Measurements from ENCODE around the gene MAGEA11.
"Not testable (repeated sequence)": the region's sequence is repeated elsewhere in the genome, so short reads cannot be mapped to it uniquely, and the experiment has no call there.

The MAGEA11 gene, protein sequence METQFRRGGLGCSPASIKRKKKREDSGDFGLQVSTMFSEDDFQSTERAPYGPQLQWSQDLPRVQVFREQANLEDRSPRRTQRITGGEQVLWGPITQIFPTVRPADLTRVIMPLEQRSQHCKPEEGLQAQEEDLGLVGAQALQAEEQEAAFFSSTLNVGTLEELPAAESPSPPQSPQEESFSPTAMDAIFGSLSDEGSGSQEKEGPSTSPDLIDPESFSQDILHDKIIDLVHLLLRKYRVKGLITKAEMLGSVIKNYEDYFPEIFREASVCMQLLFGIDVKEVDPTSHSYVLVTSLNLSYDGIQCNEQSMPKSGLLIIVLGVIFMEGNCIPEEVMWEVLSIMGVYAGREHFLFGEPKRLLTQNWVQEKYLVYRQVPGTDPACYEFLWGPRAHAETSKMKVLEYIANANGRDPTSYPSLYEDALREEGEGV

DNA sequence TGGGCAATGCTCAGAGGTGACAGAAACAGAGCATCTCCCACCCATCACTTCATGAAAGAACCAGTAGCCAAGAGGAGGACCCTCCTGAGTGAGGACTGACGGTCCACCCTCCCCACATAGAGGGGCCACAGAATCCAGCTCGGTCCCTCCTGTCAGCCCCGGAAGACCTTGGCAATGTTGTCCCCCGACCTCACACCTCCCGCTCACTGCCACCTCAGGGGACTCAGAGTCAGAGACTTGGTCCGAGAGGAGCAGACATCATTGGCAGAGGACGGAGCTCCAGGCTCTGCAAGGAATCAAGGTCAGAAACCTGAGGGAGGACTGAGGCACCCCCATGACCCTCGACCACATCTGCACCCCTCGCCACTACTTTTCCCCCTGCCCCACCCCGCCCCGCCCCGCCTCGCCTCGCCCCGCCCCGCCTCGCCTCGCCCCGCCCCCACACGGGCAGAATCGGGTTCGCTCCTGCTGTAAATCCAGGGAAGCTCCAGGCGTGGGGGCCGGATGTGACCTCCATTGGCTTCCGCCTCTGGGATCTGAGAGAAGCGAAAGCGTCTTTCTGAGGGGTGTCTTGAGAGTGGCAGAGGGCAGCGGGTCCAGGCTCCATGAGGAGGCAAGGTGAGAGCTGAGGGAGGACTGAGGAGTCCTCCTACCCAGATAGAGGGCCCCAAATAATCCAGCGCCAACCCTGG is at the start of gene MAGEA11:
Gene MAGEA11, plus strand, starts transcription at position 516 of the 692 bp plus-strand sequence. CDS start 1,100 bp downstream, outside the sequence.
- no peak for DNase-seq (ENCODE audit: low read depth, low spot score)

DNA sequence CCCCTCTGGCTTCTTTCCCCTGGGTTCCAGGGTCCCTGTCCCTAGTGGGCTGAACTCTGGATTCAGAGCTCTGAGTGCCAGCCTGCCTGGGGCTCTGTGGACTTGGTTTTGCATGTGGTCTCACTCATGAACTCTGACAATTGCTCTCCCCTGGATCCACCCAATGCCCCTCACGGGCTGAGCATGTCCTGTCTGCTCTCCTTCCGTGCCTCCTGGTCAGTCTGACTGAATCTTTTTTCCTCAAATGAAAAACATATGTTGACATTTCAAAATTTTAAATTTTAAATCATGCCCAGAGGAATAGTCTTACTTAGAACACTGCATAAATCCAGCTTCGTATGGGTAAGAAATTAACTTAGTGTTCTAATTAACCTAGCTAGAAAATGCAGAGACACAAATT is 36.8 kb upstream of the MAGEA11 start:
- DNase-seq (ENCODE audit: low read depth, low spot score), result not testable (repeated sequence)

DNA sequence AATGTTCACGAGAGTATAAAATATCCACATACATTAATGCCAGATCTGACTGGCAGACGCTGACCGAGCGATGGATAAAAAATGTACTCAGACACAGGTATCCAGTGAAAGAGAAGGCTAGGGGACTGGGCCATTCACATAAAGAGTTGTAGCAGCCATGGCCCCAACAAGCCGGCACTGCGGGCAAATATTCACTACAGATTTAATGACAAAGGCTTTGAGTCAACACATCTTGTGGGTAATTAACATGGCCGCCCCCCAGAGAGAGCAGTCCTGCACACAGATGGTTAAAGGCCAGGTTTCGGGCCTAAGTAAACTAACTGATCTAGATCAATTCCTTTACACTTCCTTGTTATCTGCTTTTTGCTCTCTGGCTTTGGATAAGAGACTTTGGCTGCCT is 36.3 kb upstream of the MAGEA11 start:
- DNase-seq (ENCODE audit: low read depth, low spot score), result not testable (repeated sequence)

DNA sequence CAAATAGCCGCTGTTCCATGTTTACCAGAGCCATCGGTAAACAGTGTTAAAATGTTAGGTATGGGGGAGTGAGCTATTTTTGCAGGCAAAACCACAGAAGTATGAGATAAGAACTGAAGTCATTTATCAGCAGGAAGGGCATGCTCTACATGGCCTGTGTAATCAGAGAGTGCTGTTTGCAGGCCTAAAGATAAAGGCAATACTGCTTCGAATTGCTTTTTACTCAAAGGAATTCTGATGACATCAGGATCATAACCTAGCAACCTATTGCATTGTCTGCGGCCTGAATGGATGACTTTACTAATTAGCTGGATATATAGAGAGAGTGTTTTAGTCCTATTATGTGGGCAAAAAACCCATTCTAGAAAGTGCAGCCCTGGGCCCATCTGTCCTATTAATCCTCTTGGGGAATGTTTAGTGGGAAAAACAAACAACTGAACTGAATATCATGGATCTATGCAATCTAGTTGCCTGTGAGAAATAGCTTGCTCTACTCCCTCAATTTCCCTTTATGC is 32.6 kb upstream of the MAGEA11 start:
- not testable (repeated sequence) for DNase-seq (ENCODE audit: low read depth, low spot score)

DNA sequence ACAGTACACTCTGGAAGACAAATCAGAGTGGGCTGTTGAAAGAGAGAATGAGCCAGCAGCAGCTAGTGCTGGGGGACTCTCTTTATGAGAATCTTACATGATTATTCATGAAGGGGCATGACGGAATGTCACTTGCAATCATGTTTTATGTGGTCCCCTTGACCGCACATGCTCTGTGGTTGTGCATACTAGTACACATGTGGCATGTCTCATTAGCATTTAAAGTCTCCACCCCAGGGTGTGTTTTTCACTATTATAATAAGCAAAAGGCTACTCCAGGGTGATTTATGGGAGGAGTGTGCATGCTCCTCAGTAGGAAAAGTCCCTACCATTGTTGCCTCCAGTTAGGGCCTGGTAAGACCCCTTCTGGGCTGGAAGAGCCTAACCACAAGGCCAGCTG is 30.7 kb upstream of the MAGEA11 start:
- DNase-seq (ENCODE audit: low read depth, low spot score), result no peak

DNA sequence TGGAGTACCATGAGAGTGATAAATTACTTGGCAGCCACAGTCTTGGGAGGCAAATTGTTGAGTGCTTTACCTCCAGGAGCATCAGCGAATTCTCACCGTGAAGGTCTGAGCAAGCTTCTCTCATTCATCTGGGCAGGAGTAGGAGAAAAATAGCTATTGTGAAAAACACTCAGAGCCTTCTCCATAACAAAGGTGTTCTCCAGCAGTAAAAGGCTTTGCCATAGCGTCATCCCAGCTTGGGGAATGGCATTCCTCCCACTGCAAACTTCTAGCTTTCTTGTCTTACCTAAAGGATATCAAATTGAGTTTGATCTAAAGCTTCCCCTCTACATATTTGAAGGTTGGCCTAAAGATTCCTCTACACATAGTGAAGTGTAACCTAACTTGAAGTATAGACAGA is 29.8 kb upstream of the MAGEA11 start:
- peak; percentile 76 for DNase-seq (ENCODE audit: low read depth, low spot score)

DNA sequence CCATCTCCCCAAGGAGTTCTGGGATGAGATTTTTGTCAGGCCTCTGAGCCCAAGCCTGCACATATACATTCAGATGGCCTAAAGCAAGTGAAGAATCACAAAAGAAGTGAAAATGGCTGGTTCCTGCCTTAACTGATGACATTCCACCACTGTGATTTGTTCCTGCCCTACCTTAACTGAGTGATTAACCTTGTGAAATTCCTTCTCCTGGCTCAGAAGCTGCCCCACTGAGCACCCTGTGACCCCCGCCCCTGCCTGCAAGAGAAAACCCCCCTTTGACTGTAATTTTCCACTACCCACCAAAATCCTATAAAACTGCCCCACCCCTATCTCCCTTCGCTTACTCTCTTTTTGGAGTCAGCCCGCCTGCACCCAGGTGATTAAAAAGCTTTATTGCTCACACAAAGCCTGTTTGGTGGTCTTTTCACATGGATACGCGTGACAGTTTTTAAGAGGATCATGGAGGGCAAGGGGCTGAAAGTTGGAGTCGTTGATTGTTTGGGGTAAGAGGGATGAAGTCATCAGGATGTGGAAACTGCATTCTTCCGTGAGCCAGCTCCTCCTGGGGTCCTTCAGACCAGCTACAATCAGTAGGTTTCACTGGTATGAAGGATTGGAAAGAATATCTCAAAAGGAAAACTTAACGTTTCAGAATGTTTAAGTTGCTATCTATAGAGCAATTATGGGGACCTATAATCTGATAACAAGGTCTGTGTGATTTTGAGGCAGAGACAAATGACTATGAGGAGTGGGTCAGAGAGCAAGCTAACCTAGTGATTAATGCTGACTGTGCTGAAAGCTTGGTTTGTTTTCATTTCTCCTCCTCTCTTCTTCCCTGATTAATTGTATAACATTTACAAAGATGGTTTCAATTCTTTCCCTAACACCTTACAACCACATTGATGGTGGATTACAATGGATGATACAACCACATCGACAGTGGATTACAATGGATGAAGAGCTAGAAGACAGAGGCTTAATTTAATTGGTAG is 28.6 kb upstream of the MAGEA11 start:
- peak; percentile 54 for DNase-seq (ENCODE audit: low read depth, low spot score)

DNA sequence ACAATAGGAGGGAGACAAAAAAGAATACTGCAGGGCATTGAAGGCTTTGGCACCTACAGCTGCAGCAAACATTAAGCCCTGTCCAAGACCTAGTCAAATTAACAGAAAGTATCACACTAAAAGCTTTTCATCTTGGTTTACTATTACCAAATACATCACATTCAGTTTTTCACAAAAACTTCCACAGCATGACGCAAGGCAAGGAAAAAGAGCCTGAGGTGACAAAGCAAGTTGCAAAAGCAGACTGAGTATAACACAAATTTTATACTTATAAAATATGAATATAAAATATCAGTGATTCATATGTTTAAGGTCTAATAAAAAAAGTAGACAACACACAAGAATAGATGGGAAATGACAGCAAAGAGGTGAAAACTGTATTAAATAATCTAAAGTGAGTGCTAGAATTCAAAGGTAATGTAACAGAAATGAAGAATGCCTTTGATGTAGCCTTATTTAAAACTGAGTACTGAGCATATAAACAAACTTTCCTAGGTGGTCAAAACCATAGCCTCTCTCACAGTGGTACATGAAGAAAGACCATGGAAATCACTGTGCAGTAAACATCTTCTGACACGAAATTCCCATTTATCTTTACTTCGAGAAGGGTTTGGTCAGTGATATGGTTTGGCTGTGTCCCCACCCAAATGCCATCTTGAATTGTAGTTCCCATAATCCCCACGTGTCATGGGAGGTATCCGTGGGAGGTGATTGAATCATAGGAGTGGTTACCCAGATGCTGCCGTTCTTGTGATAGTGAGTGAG is 27.7 kb upstream of the MAGEA11 start:
- no peak for DNase-seq (ENCODE audit: low read depth, low spot score)

DNA sequence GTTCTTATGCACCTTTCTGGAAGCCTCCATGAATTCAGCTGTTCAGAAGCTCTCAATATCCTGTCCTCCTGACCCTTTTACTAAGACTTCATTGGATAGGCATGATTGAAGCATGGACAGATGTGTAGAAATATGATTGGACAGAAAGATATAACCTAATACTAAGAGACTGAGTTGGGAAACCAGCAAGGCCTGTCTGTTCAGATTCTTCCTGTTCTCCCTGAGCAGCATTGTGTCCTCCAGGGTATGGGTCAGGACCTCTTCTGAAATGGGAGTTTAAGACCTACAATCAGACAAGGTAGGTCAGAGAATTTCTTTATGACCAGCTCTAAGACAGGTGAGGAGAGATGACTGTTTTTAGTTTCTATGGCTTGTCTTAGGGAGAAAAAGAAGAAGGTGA is 23.9 kb upstream of the MAGEA11 start:
- DNase-seq (ENCODE audit: low read depth, low spot score), result no peak

DNA sequence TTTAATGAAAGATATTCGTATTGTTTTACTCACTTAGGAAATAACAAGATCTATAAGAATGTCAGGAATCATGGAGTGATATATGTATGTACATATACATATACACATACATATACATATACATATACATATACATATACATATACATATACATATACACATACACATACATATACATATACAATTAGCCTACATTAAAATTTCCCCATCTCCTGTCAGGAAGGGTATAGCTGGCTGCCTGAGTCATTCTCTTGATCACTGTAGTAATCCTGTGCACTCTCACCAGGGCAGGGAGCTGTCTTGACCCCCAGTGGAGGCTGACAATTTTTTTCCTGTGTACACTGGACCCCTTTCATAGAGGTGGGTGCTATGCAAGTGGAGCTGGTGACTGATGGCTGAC is 23.3 kb upstream of the MAGEA11 start:
- DNase-seq (ENCODE audit: low read depth, low spot score), result no peak

DNA sequence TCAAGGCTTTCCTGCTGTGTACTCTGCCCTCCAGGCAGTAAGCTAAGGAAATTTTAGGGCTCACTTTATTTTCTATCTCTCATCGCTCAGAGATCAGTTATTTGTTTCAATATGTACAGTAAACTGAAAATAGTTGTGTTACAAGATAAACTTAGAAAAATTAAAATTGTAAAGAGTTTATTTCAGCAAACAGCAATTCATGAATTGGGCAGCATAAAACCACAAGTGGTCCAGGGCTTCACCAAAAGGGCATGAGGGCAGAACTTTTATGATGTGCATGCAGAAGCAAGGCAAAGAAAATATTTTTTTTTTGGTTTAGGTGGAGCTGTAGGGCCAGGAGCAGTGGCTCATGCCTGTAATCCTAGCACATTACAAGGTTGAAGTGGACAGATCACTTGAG is 20.1 kb upstream of the MAGEA11 start:
- DNase-seq (ENCODE audit: low read depth, low spot score), result no peak

DNA sequence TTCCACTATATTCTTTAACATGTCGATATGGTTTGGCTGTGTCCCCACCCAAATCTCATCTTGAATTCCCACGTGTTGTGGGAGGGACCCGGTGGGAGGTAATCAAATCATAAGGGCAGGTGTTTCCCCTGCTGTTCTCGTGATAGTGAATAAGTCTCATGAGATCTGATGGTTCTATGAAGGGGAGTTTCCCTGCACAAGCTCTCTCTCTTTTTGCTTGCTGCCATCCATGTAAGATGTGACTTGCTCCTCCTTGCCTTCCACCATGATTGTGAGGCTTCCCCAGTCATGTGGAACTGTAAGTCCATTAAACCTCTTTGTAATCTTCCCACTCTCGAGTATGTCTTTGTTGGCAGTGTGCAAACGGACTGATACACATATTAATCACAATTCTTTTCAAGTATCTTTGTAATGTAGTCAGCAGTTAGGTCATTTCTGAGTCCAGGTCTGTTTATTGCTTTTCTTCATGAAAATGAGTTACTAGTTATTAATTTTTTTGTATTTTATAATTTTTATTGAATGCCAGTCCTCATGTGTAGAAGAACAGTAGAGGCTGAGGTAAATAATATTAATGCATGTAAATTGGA is 19.1 kb upstream of the MAGEA11 start:
- not testable (repeated sequence) for DNase-seq (ENCODE audit: low read depth, low spot score)

DNA sequence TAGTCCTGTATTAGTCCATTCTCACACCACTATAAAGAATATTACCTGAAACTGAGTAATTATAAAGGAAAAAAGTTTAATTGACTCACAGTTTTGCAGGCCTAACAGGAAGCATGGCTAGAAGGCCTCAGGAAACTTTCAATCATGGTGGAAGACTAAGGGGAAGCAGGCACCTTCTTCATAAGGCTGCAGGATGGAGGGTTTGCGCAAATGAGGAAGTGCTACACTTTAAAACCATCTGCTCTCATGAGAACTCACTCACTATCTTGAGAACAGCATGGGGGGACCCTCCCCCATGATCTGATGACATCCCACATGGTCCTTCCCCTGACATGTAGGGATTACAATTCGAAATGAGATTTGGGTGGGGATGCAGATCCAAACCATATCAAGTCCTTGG is 12.1 kb upstream of the MAGEA11 start:
- DNase-seq (ENCODE audit: low read depth, low spot score), result no peak

DNA sequence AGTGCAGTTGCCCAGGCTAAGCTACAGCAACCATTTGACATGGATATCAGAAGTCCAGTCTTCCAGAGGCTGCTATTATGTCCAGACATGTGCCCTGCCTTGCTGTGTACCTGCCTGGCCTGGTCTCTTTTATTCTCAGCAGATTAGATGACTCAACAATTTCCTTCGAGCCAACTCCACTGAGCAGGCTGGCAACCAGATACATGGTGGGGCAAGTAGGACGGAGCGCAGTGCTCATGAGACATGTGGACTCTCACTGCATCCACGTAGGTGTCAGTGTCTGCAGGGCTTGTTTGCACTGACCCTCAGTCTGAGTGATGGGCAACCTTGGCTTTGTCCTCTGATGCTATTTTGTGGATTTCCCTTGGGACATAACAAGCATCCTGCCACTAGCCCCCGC is 7.2 kb upstream of the MAGEA11 start:
- DNase-seq (ENCODE audit: low read depth, low spot score), result no peak

DNA sequence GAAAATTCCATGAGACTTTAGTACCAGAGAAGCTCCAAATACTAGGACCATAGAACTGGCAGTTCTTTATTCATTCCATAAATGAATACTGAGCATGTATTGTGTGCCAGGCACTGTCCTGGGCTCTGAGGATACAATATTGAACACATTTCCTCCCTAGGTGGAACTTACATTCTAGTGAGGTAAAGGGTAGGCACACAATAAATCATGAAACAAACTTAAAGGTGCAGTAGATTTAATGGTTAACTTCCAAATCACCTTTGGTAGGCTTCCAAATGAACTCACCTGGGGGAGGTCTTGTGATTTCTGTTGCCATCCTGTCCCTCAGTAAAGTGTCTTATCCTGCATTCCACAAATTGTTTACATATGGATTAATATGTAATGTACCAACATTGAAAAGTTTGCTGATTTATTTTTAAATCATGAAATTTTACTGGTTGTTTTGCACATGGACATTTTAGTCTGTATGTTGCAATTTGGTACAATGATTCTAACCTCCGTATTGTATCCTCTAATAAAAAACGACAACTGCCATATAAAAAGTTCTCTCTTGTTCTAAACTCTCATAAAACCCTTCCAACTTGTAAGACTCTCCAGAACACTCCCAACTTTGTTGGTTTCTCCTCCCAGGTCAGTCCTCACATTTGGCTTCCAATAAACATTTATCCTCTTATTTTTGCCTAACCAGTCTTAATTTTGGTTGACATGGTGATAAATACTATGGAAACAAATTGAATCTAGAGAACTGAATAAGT is 4.5 kb upstream of the MAGEA11 start:
- DNase-seq (ENCODE audit: low read depth, low spot score), result no peak

DNA sequence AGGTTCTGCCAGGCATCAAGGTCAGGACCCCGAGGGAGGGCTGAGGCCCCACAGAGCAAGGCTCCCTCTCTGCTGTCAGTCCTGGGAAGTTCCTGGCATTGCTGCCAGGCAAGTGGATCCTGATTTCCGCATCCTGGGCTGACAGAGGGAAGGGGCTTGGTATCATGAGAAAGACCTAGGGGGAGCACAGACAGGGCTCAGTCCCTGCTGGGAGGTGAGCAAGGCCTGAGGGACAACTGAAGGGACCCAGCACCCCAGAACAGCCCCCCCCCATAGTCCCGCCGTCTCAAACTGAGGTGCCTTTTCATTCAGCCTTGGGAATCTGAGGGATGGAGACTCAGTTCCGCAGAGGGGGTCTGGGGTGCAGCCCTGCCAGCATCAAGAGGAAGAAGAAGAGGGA is 971 bp downstream of the MAGEA11 start:
- no peak for DNase-seq (ENCODE audit: low read depth, low spot score)

DNA sequence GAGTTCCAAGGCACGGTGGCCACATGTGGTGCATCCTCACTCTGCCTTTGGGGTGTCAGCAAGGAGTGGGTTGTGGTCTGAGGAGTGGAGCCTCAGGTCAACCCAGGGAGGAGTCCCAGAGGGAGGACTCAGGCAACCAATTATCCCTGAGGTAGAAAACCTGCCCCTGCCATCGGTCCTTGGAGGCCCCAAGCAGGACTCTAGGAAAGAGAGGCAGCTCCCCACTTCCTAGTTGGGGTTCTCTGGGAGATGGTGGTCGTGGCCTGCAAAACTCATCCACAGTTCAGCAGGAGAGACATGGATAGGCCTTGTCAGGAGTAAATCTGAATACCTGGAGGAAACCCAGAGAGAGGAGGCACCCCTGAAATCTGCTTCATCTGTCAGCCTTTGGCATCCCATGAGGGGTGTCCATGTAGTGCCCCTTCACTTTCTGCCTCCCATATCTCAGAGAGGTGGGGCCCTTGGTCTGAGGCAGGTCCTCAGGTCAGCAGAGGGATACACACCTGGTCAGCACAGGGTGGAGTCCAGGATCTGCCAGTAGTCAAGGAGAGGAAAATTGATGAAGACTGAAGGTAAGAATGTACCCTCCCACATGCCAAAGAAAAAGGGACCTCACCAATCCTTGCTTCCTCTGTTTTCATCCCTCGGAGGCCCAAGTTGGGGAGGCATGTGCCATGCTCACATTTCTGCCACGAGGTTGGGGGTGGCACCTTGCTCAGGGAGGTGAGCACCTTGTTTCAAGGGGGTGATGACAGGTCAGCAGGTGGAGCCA is 1.6 kb downstream of the MAGEA11 start:
- DNase-seq (ENCODE audit: low read depth, low spot score), result no peak

DNA sequence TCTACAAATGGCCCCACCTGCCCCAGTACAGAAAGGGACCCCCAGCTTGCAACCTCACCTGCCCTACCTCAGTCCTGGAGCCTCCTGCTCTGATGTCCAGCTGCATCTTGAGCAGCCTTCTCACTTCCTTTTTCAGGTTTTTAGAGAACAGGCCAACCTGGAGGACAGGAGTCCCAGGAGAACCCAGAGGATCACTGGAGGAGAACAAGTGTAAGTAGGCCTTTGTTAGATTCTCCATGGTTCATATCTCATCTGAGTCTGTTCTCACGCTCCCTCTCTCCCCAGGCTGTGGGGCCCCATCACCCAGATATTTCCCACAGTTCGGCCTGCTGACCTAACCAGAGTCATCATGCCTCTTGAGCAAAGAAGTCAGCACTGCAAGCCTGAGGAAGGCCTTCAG is 3.6 kb downstream of the MAGEA11 start:
- DNase-seq (ENCODE audit: low read depth, low spot score), result no peak

DNA sequence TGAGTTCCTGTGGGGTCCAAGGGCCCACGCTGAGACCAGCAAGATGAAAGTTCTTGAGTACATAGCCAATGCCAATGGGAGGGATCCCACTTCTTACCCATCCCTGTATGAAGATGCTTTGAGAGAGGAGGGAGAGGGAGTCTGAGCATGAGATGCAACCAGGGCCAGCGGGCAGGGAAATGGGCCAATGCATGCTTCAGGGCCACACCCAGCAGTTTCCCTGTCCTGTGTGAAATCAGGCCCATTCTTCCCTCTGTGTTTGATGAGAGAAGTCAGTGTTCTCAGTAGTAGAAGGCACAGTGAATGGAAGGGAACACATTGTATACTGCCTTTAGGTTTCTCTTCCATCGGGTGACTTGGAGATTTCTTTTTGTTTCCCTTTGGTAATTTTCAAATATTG is 4.8 kb downstream of the MAGEA11 start:
- DNase-seq (ENCODE audit: low read depth, low spot score), result no peak

Measured in ELF-1 (cell line).